Loucy (cell line): ENCODE measurements around the gene TUT4.

ENCODE experiments used
- H2AFZ ChIP-seq: fragments of 200-600 bp; sonication (generic); 2 replicates; pipeline ENCODE4 v1.6.0; 2016; ENCODE audit warnings: antibody characterized with exemption, mild to moderate bottlenecking, low read length, moderate library complexity
- H3F3A ChIP-seq: fragments of 200-600 bp; 2 replicates; pipeline ENCODE4 v1.6.0; 2016; ENCODE audit warnings: antibody characterized with exemption, low read depth, mild to moderate bottlenecking
- H3K27me3 ChIP-seq: fragments of 200-600 bp; sonication (generic); 2 replicates; pipeline ENCODE4 v1.6.1; 2014; ENCODE audit warnings: low read length, mild to moderate bottlenecking; ENCODE audit not compliant: insufficient read depth, poor library complexity, severe bottlenecking
- H3K36me3 ChIP-seq: fragments of 200-600 bp; sonication (generic); 2 replicates; pipeline ENCODE4 v1.6.1; 2016; ENCODE audit warnings: low read length; ENCODE audit not compliant: insufficient read depth
- H3K4me1 ChIP-seq: fragments of 200-600 bp; sonication (generic); 2 replicates; pipeline ENCODE4 v1.5.1; 2014; ENCODE audit warnings: low read length, mild to moderate bottlenecking; ENCODE audit not compliant: insufficient read depth, poor library complexity, severe bottlenecking
- H3K4me2 ChIP-seq: fragments of 200-600 bp; sonication (generic); 2 replicates; pipeline ENCODE4 v1.6.0; 2014; ENCODE audit warnings: antibody characterized with exemption, low read length, low read depth, mild to moderate bottlenecking; ENCODE audit not compliant: poor library complexity, severe bottlenecking
- H3K4me3 ChIP-seq: fragments of 200-600 bp; sonication (generic); 2 replicates; pipeline ENCODE4 v1.5.1; 2014; ENCODE audit warnings: low read length, mild to moderate bottlenecking, mixed read lengths; ENCODE audit not compliant: poor library complexity, severe bottlenecking
- H3K79me2 ChIP-seq: fragments of 200-600 bp; sonication (generic); 2 replicates; pipeline ENCODE4 v1.6.1; 2014; ENCODE audit warnings: low read length; ENCODE audit not compliant: insufficient read depth
- H3K9ac ChIP-seq: fragments of 200-600 bp; sonication (generic); 2 replicates; pipeline ENCODE4 v1.6.0; 2014; ENCODE audit warnings: mild to moderate bottlenecking, low read depth, low read length, moderate library complexity; ENCODE audit not compliant: poor library complexity, severe bottlenecking
- H3K9me2 ChIP-seq: fragments of 200-600 bp; sonication (generic); replicated peaks from 2 replicates; pipeline ENCODE4 v1.6.1; 2016; ENCODE audit warnings: low read depth, low read length, mixed read lengths
- H3K9me3 ChIP-seq: fragments of 200-600 bp; sonication (generic); 2 replicates; pipeline ENCODE4 v1.6.1; 2014; ENCODE audit warnings: mild to moderate bottlenecking, antibody characterized with exemption, low read length, low read depth; ENCODE audit not compliant: insufficient read depth
- H4K20me1 ChIP-seq: fragments of 200-600 bp; sonication (generic); 2 replicates; pipeline ENCODE4 v1.6.0; 2014; ENCODE audit warnings: antibody characterized with exemption, low read length, mild to moderate bottlenecking; ENCODE audit not compliant: insufficient read depth, poor library complexity, severe bottlenecking
- EZH2phosphoT487 ChIP-seq: fragments of 200-600 bp; IDR thresholded peaks from 2 replicates; pipeline ENCODE4 v1.6.1; 2018; ENCODE audit warnings: antibody characterized with exemption, mild to moderate bottlenecking, moderate library complexity, borderline replicate concordance
- TF ChIP-seq, protein P1 (sequence below): fragments of 200-600 bp; sonication (generic); conservative IDR thresholded peaks from 2 replicates; pipeline ENCODE4 v1.5.1; 2014; ENCODE audit warnings: mild to moderate bottlenecking, antibody characterized with exemption, low read length

Gene TUT4

DNA sequence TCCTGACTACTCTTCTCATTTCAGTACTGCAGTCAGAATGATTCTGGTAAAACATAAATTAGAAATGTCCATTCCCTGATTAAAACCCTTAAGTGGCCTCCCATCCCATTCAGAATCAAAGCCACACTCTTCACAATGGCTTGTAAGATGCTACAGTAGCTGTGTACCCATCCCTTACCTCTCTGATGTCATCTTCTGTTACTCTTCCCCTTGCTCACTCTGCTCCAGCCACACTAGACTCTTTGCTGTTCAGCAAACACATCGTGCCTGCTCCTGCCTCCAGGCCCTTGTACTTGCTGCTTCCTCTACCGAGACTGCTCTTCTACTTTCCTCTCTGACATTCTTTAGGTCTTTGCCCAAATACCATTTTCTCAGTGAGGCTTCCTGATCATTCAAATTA lies 45.0 kb upstream of the TUT4 start:
- no peaks in the 10 kb centered on the region for H3F3A ChIP-seq
- H3K79me2 ChIP-seq: peaks cover 17% of the 10 kb centered on the region
- H3K4me1 ChIP-seq: peaks cover 11% of the 10 kb centered on the region
- TF ChIP-seq, protein P1, sequence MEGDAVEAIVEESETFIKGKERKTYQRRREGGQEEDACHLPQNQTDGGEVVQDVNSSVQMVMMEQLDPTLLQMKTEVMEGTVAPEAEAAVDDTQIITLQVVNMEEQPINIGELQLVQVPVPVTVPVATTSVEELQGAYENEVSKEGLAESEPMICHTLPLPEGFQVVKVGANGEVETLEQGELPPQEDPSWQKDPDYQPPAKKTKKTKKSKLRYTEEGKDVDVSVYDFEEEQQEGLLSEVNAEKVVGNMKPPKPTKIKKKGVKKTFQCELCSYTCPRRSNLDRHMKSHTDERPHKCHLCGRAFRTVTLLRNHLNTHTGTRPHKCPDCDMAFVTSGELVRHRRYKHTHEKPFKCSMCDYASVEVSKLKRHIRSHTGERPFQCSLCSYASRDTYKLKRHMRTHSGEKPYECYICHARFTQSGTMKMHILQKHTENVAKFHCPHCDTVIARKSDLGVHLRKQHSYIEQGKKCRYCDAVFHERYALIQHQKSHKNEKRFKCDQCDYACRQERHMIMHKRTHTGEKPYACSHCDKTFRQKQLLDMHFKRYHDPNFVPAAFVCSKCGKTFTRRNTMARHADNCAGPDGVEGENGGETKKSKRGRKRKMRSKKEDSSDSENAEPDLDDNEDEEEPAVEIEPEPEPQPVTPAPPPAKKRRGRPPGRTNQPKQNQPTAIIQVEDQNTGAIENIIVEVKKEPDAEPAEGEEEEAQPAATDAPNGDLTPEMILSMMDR: no peak
- no peak for TF ChIP-seq EZH2phosphoT487
- H3K27me3 ChIP-seq: no peaks in the 10 kb centered on the region
- H3K9me2 ChIP-seq: no peaks in the 10 kb centered on the region
- no peaks in the 10 kb centered on the region for H3K9me3 ChIP-seq
- no peaks in the 10 kb centered on the region for H3K36me3 ChIP-seq
- H3K9ac ChIP-seq: no peak overlapping the region
- no peak overlapping the region for H3K4me2 ChIP-seq
- no peaks in the 10 kb centered on the region for H4K20me1 ChIP-seq
- no peak overlapping the region for H2AFZ ChIP-seq
- no peak overlapping the region for H3K4me3 ChIP-seq

DNA sequence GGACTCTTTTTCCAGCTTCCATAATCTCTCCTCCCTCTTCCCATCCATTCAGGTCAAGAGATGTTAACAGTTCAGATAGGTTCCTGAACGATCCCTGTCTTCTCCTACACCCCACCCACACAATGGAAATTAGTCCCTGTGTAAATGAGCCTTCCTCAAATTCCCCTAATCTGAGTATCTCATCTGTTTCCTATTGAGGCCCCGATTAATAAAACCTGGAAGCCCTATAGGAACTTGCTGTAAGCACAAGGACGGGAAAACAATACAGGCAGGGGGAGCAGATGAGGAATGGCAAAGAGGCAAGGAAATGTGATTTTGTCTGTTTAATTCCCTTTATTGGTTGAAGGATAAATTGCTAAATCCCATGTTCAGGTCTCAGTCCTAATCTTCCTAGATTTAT lies 42.2 kb upstream of the TUT4 start:
- no peak overlapping the region for H3K4me2 ChIP-seq
- no peak overlapping the region for H2AFZ ChIP-seq
- TF ChIP-seq, protein P1: no peak
- TF ChIP-seq EZH2phosphoT487: no peak
- H3K27me3 ChIP-seq: no peaks in the 10 kb centered on the region
- no peaks in the 10 kb centered on the region for H3K36me3 ChIP-seq
- no peaks in the 10 kb centered on the region for H3K9me3 ChIP-seq
- H3K9ac ChIP-seq: no peak overlapping the region
- H3K9me2 ChIP-seq: no peaks in the 10 kb centered on the region
- H3K4me1 ChIP-seq: no peaks in the 10 kb centered on the region
- H3K79me2 ChIP-seq: no peaks in the 10 kb centered on the region
- H4K20me1 ChIP-seq: no peaks in the 10 kb centered on the region
- H3K4me3 ChIP-seq: no peak overlapping the region
- H3F3A ChIP-seq: no peaks in the 10 kb centered on the region

DNA sequence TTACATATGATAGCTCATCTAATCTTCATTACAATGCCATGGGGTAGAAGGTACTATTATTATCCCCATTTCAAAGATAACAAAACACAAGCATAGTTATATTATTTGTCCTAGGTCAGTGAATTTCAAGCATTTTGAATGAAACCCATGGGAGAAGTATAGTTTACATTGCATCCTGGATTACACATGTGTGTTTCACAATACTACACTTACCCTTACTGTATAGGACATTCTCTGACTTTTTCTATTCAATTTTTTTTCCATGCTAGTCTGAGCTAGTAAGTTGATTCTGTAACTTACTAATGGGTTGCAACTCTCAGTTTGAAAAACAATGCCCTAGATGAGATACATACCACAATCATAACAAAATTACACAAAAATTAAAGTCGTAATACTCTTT lies 40.6 kb upstream of the TUT4 start:
- no peaks in the 10 kb centered on the region for H3K36me3 ChIP-seq
- TF ChIP-seq EZH2phosphoT487: no peak
- TF ChIP-seq, protein P1: no peak
- H3K9ac ChIP-seq: no peak overlapping the region
- H3K4me2 ChIP-seq: no peak overlapping the region
- no peaks in the 10 kb centered on the region for H3K9me2 ChIP-seq
- H3K9me3 ChIP-seq: no peaks in the 10 kb centered on the region
- no peak overlapping the region; the same call in 1 of the 2 replicates for H2AFZ ChIP-seq
- H3F3A ChIP-seq: no peaks in the 10 kb centered on the region
- no peaks in the 10 kb centered on the region for H3K79me2 ChIP-seq
- no peaks in the 10 kb centered on the region for H3K4me1 ChIP-seq
- no peak overlapping the region for H3K4me3 ChIP-seq
- H4K20me1 ChIP-seq: no peaks in the 10 kb centered on the region
- no peaks in the 10 kb centered on the region for H3K27me3 ChIP-seq
